ENCODE results near the gene MTOR.
"Not testable (repeated sequence)": the region's sequence is repeated elsewhere in the genome, so short reads cannot be mapped to it uniquely, and the experiment has no call there.

MTOR gene

DNA sequence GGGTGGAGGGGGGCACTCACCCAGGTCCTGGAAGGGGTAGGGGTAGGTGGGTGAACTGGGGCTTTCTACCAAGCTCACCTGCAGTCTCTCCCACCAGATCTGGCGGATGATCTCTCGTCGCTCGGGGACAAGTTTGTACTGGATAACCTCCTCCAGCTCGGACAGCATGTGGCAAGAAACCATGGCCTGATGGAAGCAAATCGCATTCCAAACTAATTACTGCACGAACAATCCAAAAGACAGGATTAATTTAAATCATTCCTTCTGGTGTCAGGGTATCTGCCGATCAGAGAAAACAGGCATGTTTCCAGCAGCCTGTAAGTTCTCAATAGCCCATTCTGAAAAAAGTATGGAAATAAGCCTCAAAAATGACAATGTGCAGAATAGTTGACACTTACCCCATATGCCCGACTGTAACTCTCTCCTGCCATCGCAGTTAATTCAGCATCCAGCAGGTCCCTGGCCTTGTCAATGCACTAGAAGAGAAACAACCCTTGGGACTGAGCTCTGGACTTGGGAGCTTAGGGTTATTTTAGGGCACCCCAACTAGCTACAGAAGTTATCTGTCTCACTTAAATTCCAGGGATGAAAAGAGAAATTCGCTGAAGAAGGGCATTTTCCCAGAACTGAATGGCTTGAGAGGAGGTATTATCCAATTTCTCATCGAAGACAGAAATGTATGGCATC, 117.6 kb downstream of the MTOR start:
- no peak for DNase-seq

DNA sequence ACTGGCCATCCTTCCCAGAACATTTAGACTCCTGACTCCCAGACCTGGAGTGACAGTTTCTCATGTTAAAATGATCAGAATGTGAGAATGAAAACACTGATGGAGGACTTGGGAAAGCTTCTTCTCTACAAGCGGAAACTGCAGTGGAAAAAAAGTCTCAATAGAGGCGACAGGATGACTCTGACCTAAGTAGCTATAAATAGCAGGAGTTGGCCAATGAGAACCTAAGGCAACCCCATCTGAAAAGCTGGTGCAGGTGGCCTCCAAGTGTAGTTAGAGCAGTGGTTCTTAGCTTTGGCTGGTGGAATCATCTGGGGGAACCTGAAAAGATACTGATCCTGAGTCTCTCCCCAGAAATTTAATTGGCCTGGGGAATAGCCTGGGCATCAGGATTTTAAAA, 118.4 kb downstream of the MTOR start:
- no peak for DNase-seq

DNA sequence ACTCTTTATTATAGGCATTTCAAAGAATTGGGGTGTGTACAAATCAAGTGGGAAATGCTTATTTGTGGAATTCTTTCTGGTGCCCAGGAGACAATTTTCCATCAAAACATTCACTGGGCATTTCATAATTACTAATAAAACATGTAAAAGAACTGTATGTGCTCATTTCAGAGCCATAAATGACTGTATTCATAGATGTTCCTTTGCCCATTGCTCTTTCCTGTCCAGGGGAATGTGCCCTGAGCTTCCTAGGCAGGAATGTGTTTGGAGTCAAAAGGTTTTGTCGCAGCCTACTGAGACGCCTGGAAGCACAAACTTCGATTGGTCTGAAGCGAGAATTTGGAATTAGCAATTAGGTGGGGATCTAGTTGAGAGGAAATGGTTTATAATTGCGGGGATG, 119.0 kb downstream of the MTOR start:
- DNase-seq = no peak

GRCh38 chr1:11142618-11143391, 119.5 kb downstream of the MTOR start:
- DNase-seq = no peak

DNA sequence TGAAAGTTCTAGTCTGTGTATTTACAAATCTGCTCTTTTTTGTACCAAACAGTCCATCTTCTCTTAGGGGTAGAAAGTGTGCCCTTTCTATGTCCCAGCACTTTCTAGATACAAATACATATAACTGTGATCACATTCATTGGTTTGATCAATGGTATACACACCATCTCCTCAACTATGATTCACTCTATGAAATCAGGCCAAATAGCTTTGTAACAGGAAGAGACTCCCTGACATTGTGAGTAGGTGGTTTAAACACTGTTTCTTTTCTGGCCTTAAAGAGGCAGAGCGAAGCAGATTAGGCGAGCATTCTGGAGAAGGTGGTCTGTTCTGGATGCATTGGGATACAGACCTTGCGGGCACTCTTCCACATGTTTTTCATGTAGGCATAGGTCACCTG, 123.4 kb downstream of the MTOR start:
- DNase-seq = no peak

- DNase-seq = no peak
Measured at GRCh38 chr1:11138029-11138428, 124.3 kb downstream of the MTOR start.

GRCh38 chr1:11134898-11135266, 127.5 kb downstream of the MTOR start:
- no peak for DNase-seq

- DNase-seq = peak; percentile 5 to 44
Measured at GRCh38 chr1:11134251-11134897, 128.0 kb downstream of the MTOR start.

GRCh38 chr1:11132563-11133293, 129.6 kb downstream of the MTOR start:
- no peak for DNase-seq

DNA sequence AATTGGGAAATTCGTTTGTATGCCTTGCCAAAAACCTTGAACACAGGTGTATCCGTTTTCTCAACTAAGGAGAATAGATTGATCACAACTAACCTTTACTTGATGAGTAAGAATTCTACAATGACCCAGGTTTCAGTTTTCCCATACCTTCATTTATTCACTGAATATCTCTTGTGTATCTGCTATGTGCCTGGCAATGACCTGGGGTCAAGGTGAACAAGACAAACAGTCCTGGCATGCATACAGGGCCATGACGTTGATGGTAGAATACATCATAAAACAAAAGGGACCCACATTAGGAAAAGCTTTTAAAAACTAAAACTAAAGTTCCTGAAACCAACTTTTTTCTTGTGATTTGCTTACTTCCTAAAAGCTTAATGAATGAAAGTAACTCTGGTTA, 130.5 kb downstream of the MTOR start:
- no peak for DNase-seq

GRCh38 chr1:11130406-11130805, 131.9 kb downstream of the MTOR start:
- no peak for DNase-seq

GRCh38 chr1:11129649-11130390, 132.5 kb downstream of the MTOR start:
- DNase-seq = no peak

- no peak for DNase-seq
Measured at GRCh38 chr1:11126569-11126968, 135.8 kb downstream of the MTOR start.

GRCh38 chr1:11125931-11126330, 136.4 kb downstream of the MTOR start:
- no peak for DNase-seq

DNA sequence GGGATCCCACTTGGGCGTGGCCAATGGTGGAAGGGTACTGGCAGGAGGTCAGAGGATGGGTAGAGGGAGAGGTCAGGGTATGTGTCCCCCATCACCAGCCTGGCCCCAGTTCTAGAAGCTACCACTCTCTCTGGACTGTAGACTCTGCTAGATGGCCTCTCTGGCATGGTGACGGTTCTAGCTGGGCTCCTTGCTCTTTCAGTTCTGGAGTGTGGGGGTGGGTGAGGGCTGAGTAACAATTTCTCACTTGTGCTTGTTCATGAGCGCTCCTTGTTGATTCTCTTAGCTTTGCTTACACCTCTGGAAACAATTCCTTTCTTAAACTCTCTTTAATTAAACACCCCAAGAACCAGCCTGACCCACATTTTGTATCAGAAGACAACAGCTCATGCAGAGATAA, 137.4 kb downstream of the MTOR start:
- no peak for DNase-seq

- no peak for DNase-seq
Measured at GRCh38 chr1:11116318-11116717, 146.0 kb downstream of the MTOR start.

DNA sequence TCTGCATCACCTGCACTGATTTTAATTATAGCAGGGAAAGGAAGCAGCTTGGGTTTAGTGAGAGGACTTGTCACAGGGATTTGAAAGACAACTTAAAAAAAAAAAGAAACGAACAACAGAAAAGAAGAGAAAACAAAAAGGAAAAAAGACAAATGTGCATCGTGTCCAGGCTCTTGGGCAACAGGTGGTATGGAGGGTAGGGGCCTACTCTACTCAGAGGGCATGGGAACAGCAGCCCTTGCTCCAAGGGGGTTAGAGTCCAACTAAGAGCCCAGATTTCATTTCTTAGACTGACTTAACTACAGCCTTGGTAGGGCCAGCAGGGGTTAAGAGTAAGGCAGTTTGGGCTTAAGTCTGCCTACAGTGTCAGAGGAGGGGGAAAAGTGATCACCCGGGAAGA, 147.4 kb downstream of the MTOR start:
- DNase-seq = no peak

DNA sequence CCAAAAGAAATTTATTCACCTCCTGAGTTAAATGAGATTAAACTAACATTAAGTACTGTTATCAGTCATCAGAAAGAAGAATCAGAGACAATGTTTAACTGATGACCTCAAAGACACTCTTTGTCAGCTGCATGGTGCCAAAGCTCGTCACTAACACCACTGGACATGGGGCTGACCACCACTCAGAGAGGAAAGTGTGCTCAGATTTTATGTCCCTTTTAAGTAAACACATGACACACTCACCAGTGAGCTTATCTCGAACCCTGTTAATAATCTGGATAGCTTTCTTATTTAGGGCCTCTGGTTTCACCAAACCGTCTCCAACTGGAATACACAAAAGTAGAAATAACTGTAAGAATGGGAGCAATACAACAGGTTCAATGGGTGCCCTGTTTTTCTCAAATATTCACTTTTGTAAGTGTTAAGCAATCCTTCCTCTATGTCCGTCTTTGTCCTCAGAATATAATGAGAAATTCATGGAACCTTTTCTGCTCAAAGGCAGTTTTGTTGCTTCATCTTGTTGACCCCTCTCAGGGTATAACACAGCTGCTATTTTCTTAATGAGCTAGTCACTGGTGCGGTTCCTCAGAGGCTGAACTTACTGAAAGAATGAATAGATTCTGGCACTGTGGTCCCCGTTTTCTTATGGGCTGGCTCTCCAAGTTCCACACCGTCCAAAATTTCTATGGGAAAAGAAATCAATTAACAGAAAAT, 153.1 kb downstream of the MTOR start:
- DNase-seq = no peak

DNA sequence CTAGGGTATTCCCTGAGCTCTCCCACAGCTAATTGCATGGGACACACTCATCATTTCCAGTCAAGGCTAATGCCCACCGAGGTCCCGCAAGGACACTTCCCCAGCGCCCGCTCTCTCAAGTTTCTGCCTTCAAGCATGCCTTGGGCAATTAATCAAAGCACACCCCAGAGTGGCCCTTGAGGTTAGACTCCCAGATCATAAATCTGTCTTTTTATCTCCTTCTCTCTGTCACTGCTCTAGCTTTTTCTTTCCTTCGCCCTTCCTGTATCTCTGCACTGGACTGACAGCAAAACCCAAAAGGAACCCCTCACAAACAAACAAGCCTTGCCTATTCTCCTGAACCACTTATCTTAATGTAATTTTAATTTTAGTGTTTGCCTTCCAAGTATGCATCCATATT, 154.8 kb downstream of the MTOR start:
- no peak for DNase-seq

DNA sequence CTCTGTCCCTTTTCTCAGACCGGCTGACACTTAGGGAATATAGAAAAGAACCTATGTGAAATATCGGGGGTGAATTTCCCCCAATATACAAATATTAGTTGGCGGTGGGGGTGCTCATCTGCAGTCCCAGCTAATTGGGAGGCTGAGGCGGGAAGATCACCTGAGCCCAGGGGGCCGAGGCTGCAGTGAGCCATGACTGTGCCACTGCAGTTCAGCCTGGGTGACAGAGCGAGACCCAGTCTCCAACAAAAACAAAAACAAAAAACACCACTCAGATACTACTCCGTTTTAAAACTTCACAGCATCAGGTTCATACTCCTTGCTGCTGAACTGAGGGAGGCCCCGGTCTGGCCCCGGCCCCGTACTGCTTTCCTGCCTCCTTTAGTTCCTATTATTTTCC, 156.8 kb downstream of the MTOR start:
- no peak for DNase-seq

DNA sequence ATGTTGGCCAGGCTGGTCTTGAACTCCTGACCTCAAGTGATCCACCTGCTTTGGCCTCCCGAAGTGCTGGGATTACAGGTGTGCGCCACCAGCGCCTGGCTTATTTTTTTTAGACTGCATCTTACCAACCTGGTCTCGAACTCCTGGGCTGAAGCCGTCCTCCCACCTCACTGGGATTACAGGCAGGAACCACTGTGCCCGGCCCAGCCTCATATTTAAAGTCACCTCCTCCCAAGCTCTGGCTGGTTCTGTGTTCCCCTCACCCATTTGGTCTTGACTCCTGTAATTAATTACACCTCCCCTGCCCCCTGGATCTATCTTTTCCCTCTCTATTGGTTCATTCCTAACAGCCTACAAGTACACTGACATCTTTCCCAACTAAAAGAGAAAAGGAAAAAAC, 161.0 kb downstream of the MTOR start:
- DNase-seq = no peak

- not testable (repeated sequence) for DNase-seq
Measured at GRCh38 chr1:11100806-11101205, 161.5 kb downstream of the MTOR start.
